Measurements from ENCODE around the gene GPR21. TPM values are rescaled to one million over a fixed set of nuclear protein-coding genes. Genes with fewer than 3 reads are reported as not detected.
A peak's percentile ranks its signal among the peaks of the same experiment; 100 is the strongest.

The GPR21 gene
- total and polyA plus RNA-seq, 2 of the 13 experiments (the other 11 are each of a cell fraction or from before 2014, with no cell fraction given), result 0.29 to 0.32 TPM

DNA sequence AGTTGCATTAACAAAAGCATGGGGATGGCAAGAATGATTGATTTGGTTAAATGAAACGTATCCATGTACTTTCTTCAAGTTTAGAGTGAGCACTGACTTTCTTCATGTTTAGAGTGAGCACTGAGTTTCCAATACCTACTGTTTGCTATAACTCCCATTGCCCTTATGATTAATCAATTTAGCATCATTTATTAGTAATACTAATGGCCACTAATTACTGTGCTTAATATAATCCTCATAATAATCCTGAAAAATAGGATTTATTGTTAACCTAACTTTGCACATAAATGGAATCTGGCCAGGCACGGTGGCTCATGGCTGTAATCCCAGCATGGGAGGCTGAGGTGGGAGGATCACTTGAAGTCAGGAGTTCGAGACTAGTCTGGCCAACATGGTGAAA is 22.1 kb upstream of the GPR21 start (continued):
- TF ChIP-seq ZNF609 (CRISPR knock-in tag; IDR thresholded peaks at IDR 0.05; ENCODE audit: borderline replicate concordance), result no peak

DNA sequence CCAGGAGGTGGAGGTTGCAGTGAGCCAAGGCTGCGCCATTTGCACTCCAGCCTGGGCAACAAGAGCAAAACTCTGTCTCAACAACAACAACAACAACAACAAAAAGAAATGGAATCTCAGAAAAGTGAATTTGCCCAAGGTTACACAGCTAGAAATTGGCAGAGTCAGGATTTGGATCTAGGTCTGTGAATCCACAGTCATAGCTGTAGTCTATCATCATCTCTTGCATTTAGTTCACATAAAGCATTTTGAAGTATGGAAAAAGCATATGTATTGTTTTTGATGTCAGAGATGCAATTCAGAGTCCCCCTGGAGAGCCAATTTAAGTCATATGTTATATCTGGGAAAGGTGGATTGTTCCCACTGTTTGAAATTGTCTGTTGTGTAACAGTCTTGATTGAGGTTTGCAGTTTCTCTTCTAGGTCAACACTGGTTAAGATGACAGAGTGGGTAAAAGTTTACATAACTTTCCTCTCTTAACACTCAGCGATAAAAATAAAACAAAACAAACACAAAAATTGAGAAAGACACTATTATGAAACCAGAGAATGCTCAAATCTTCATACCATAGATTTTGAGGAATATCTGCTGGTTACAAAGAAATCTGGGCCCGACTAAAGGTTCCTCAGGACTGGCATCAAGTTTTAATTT is 21.5 kb upstream of the GPR21 start:
- POLR2A ChIA-PET, result no interaction called here
- Histone ChIP-seq H3K4me3 (replicated peaks in 1 of 3; ENCODE audit: insufficient read depth in 1 of 3, low read depth in 2 of 3, low read length in 3 of 3) (no peak overlapping the region), H3K79me2 (ENCODE audit: insufficient read depth, low read length) (no peaks in the 10 kb centered on the region), H3K9me3 (ENCODE audit: low read length) (no peaks in the 10 kb centered on the region), H3K9ac (ENCODE audit: insufficient read depth, low read depth, low read length) (no peak overlapping the region), H3K27ac (ENCODE audit: extremely low read length, insufficient read depth, low read length) (peak overlapping the region; percentile 27), H4K20me1 (ENCODE audit: insufficient read depth, low read length) (no peaks in the 10 kb centered on the region), H3K27me3 (ENCODE audit: control insufficient read depth in 1 of 2, insufficient read depth in 2 of 2, low read length in 2 of 2) (no peaks in the 10 kb centered on the region), H2AFZ (ENCODE audit: low read length) (no peak overlapping the region), H3K4me2 (ENCODE audit: low read depth, low read length) (no peak overlapping the region; the same call in 1 of the 2 replicates), H3K36me3 (replicated peaks in 1 of 2; ENCODE audit: control insufficient read depth in 1 of 2, insufficient read depth in 2 of 2, low read length in 2 of 2) (peaks cover 3 to 29% of the 10 kb centered on the region in 2 experiments; a peak in 4 of 5 replicates), H3K4me1 (ENCODE audit: insufficient read depth, low read length) (peaks cover 52% of the 10 kb centered on the region)
- WGBS (ENCODE audit: low lambda C conversion rate), result 41% methylated on average over 3 of the region's 3 CpGs
- DNase-seq (ENCODE audit: low spot score), result peak; percentile 69
- intact Hi-C loops (cut with micrococcal nuclease; ENCODE audit: unreplicated experiment), result no loop called here
- in situ Hi-C loops (cut with HindIII; ENCODE audit: extremely low pct_ligation_motif_present, low pct_unique_long_range_greater_than_20kb), result no loop called here
- peak; percentile 75 for ATAC-seq
- BruUV-seq (replicated peaks), result no TSS peak
- CTCF ChIA-PET (ENCODE audit: low intra/inter-chr PET ratio, low total read pairs), result no interaction called here
- FAIRE-seq, result peak; percentile 76
- no peak for TF ChIP-seq JDP2 (CRISPR knock-in tag; IDR thresholded peaks at IDR 0.05; ENCODE audit: borderline replicate concordance)
- no peak for TF ChIP-seq REXO4 (CRISPR knock-in tag; IDR thresholded peaks at IDR 0.05; ENCODE audit: borderline replicate concordance)
- TF ChIP-seq, protein P1, sequence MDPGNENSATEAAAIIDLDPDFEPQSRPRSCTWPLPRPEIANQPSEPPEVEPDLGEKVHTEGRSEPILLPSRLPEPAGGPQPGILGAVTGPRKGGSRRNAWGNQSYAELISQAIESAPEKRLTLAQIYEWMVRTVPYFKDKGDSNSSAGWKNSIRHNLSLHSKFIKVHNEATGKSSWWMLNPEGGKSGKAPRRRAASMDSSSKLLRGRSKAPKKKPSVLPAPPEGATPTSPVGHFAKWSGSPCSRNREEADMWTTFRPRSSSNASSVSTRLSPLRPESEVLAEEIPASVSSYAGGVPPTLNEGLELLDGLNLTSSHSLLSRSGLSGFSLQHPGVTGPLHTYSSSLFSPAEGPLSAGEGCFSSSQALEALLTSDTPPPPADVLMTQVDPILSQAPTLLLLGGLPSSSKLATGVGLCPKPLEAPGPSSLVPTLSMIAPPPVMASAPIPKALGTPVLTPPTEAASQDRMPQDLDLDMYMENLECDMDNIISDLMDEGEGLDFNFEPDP (CRISPR knock-in tag; conservative IDR thresholded peaks at IDR 0.05), result no peak
- TF ChIP-seq AGO1 (IDR thresholded peaks at IDR 0.05; ENCODE audit: low read depth, low read length, poor library complexity, severe bottlenecking), result no peak
- TF ChIP-seq ZBTB34 (CRISPR knock-in tag; IDR thresholded peaks at IDR 0.05), result no peak
- no peak for TF ChIP-seq ZNF83 (CRISPR knock-in tag; IDR thresholded peaks at IDR 0.05; ENCODE audit: borderline replicate concordance)
- TF ChIP-seq, protein P2, sequence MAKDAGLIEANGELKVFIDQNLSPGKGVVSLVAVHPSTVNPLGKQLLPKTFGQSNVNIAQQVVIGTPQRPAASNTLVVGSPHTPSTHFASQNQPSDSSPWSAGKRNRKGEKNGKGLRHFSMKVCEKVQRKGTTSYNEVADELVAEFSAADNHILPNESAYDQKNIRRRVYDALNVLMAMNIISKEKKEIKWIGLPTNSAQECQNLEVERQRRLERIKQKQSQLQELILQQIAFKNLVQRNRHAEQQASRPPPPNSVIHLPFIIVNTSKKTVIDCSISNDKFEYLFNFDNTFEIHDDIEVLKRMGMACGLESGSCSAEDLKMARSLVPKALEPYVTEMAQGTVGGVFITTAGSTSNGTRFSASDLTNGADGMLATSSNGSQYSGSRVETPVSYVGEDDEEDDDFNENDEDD (CRISPR knock-in tag; IDR thresholded peaks at IDR 0.05; ENCODE audit: borderline replicate concordance), result no peak
- no peak for TF ChIP-seq NFATC3 (CRISPR knock-in tag; IDR thresholded peaks at IDR 0.05)
